Measurements from ENCODE around the gene COL2A1.

Gene COL2A1

GRCh38 chr12:48029491-48030172 is 25.4 kb upstream of the COL2A1 start:
- DNase-seq: no peak

GRCh38 chr12:48028541-48029431 is 24.5 kb upstream of the COL2A1 start:
- no peak for DNase-seq

- DNase-seq: no peak
These were observed 23.1 kb upstream of the COL2A1 start for GRCh38 chr12:48027183-48028002.

- no peak for DNase-seq
These were observed 22.0 kb upstream of the COL2A1 start for GRCh38 chr12:48026060-48026827.

GRCh38 chr12:48025281-48025680 is 21.0 kb upstream of the COL2A1 start:
- DNase-seq: no peak

- no peak for DNase-seq
These were observed 20.5 kb upstream of the COL2A1 start for GRCh38 chr12:48024735-48025134.

GRCh38 chr12:48023386-48023785 is 19.1 kb upstream of the COL2A1 start:
- DNase-seq: no peak

GRCh38 chr12:48022676-48023385 is 18.6 kb upstream of the COL2A1 start:
- no peak for DNase-seq

GRCh38 chr12:48022180-48022521 is 17.9 kb upstream of the COL2A1 start:
- no peak for DNase-seq

GRCh38 chr12:48021485-48022179 is 17.4 kb upstream of the COL2A1 start:
- DNase-seq: peak; percentile 70

- no peak for DNase-seq
These were observed 15.5 kb upstream of the COL2A1 start for GRCh38 chr12:48019639-48020265.

GRCh38 chr12:48018618-48018995 is 14.3 kb upstream of the COL2A1 start:
- no peak for DNase-seq

- no peak for DNase-seq
These were observed 13.8 kb upstream of the COL2A1 start for GRCh38 chr12:48017921-48018617.

- no peak for DNase-seq
These were observed 13.2 kb upstream of the COL2A1 start for GRCh38 chr12:48017496-48017895.

- no peak for DNase-seq
These were observed 12.2 kb upstream of the COL2A1 start for GRCh38 chr12:48016373-48017020.

GRCh38 chr12:48015954-48016353 is 11.7 kb upstream of the COL2A1 start:
- no peak for DNase-seq

GRCh38 chr12:48015129-48015528 is 10.9 kb upstream of the COL2A1 start:
- DNase-seq: no peak

- no peak for DNase-seq
These were observed 9.0 kb upstream of the COL2A1 start for GRCh38 chr12:48013287-48013686.

GRCh38 chr12:48012070-48012469 is 7.8 kb upstream of the COL2A1 start:
- DNase-seq: no peak
